ENCODE measurements around the gene THOC2.
"Not testable (repeated sequence)": the region's sequence is repeated elsewhere in the genome, so short reads cannot be mapped to it uniquely, and the experiment has no call there.

DNA sequence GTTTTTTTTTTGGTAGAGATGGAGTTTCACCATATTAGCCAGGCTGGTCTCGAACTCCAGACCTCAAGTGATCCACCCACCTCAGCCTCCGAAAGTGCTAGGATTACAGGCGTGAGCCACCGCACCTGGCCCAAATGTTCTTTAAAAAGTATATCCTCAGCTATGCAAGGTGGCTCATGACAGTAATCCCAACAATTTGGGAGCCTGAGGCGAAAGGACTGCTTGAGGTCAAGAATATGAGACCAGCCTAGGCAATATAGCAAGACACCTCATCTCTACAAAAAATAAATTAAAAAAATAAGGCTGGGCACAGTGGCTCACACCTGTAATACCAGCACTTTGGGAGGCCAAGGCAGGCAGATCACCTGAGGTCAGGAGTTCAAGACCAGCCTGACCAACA is 21.7 kb downstream of the THOC2 start:
- TF ChIP-seq PRMT5 (CRISPR knock-in tag; IDR thresholded peaks at IDR 0.05); ARNT (IDR thresholded peaks at IDR 0.05); CHCHD3 (CRISPR knock-in tag; IDR thresholded peaks at IDR 0.05); MEIS2 (IDR thresholded peaks at IDR 0.05; ENCODE audit: partially characterized antibody); TOE1 (IDR thresholded peaks at IDR 0.05; ENCODE audit: borderline replicate concordance); TOE1 (CRISPR knock-in tag; IDR thresholded peaks at IDR 0.05; ENCODE audit: borderline replicate concordance, low read depth): not testable (repeated sequence)
